Stimulated activated naive B cell treated with anti-CD40 and anti-IgM and Interleukin-4, amounts not matched to agents 10 μg/mL and 1 μg/mL and 100 μg/mL, for 72 hours (primary cell): ENCODE results near the gene MOB2.

Experiments used
- ATAC-seq, 2 donors: fragments of 150-1000 bp; cut with Tn5 transposase; replicated peaks; 2 replicates each; pipeline ENCODE4 v1.10.0; 2021; ENCODE audit warnings: moderate library complexity in 1 of 2
- DNase-seq: peaks from one replicate; pipeline ENCODE4 v3.0.0; 2021
- H3K27ac Mint-ChIP-seq: one replicate; pipeline ENCODE4 v1.8.0; 2022; ENCODE audit warnings: mild to moderate bottlenecking, mixed read lengths
- H3K27me3 Mint-ChIP-seq, 2 donors: one replicate each; pipeline ENCODE4 v1.8.0; 2022; ENCODE audit warnings: mixed read lengths in 2 of 2
- H3K36me3 Mint-ChIP-seq, 2 donors: one replicate each; pipeline ENCODE4 v1.8.0; 2022; ENCODE audit warnings: mixed read lengths in 2 of 2, mild to moderate bottlenecking in 1 of 2
- H3K4me1 Mint-ChIP-seq, 2 donors: one replicate each; pipeline ENCODE4 v1.8.0; 2022; ENCODE audit warnings: mixed read lengths in 2 of 2, mild to moderate bottlenecking in 1 of 2
- H3K4me3 Mint-ChIP-seq, 2 donors: one replicate each; pipeline ENCODE4 v1.8.0; 2022; ENCODE audit warnings: mild to moderate bottlenecking in 2 of 2, mixed read lengths in 2 of 2, moderate library complexity in 1 of 2
- H3K9me3 Mint-ChIP-seq, 2 donors: one replicate each; pipeline ENCODE4 v1.8.0; 2022; ENCODE audit warnings: mixed read lengths in 2 of 2, mild to moderate bottlenecking in 1 of 2

Gene MOB2

DNA sequence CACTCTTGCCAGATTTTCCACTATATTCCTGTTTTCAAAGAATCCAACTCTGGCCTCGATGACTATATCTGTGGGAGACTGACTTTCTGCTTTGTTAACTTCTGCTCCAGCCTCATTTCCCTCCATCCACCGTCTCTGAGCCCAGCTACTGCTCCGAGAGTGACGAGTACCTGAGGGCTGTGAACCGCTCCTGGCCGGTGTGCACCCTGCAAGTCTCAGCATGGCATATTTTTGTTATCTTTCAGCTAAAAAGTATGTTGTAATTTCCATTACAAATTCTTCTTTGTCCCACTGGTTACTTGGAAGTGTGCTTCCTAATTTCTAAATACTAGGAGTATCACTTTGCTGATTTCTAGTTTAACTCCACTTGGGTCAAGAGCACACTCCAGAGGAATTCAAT lies 36.5 kb upstream of the MOB2 start:
- DNase-seq (no peak), ATAC-seq (no peak)
- H3K4me3 Mint-ChIP-seq, result no peak overlapping the region
- no peaks in the 10 kb centered on the region for H3K9me3 Mint-ChIP-seq
- H3K27me3 Mint-ChIP-seq, result no peaks in the 10 kb centered on the region
- peaks cover 34 to 42% of the 10 kb centered on the region in 2 donors for H3K4me1 Mint-ChIP-seq
- H3K27ac Mint-ChIP-seq, result no peak overlapping the region
- no peaks in the 10 kb centered on the region for H3K36me3 Mint-ChIP-seq

DNA sequence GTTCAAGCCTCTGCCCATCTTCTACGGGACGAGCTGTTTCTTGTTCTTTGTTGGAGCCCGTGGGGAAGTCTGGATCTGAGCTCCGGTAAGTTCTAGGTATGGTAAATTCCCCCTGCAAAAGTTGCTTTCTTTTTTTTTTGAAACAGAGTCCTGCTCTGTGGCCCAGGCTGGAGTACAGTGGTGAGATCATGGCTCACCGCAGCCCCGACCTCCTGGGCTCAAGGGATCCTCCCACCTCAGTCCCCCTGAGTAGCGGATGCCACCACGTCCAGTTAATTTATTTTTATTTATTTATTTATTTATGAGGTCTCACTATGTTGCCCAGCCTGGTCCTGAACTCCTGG lies 35.5 kb upstream of the MOB2 start:
- no peaks in the 10 kb centered on the region for H3K9me3 Mint-ChIP-seq
- H3K4me1 Mint-ChIP-seq, result peaks cover 42 to 48% of the 10 kb centered on the region in 2 donors
- no peaks in the 10 kb centered on the region for H3K36me3 Mint-ChIP-seq
- H3K27me3 Mint-ChIP-seq, result no peaks in the 10 kb centered on the region
- peak overlapping the region; percentile 41 to 57 for H3K4me3 Mint-ChIP-seq
- H3K27ac Mint-ChIP-seq, result peak overlapping the region; percentile 85
- DNase-seq, result no peak
- peak in 1 of 2 donors; percentile 42 for ATAC-seq

DNA sequence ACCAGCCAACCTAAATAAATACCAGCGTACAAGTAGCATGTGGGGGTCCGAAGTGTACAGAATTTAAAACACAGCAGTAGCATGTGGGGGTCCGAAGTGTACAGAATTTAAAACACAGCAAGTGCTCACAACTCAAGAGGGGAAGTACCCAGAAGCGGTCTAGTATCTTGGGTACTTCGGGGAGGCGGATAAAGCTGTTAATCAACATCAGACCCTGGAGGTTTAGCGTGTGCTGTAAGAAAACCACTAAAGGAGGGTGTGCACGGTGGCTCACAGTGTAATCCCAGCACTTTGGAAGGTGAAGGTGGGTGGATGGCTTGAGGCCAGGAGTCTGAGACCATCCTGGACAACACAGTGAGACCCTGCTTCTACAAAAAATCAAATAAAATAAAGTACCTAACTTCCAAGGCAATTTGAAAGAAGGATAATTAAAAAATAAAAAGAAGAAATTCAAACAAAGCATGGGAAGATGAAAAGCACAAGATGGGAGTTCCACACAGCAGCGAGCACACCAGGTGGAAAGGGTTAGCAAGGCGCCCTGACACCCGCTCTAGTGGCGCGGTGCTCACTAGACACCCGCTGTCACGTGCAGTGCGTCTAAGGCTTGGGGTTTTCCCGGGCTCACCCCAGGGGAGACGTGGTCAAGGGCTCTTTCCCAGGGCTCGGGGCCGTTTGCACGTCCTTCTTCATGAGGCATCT lies 35.0 kb upstream of the MOB2 start:
- Mint-ChIP-seq H3K27me3 (no peaks in the 10 kb centered on the region), H3K27ac (peak overlapping the region; percentile 85), H3K36me3 (no peaks in the 10 kb centered on the region), H3K4me1 (peaks cover 46 to 50% of the 10 kb centered on the region in 2 donors), H3K4me3 (peak overlapping the region; percentile 41 to 57), H3K9me3 (no peaks in the 10 kb centered on the region)
- DNase-seq (peak; percentile 76), ATAC-seq (peak; percentile 96 to 97)

DNA sequence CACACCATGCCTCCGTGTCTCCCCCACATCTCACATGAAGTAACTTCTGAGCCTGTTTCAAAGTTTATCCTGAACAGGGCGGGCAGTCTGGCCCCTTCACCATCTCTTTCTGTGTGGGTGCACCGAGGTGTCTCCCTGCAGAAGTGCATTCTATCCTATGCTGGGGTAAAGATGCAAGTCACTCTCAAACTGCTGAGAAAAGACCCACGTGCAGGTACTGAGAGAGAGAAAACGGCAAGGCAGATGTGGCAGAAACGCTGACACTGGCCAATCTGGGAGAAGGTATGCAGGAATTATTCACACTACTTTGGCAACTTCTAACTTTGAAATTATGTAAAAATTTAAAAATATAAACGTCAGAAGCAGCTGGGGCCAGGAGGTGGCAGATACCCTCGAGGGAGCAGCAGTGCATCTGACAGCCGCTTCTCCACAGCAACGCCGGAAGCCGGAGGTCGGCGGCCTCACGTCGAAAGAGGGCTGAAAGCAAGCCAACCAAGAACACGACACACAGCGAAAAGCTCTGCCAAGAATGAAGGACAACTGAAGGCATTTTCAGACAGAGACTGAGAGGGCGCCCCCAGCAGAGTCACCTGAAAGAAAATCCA lies 34.2 kb upstream of the MOB2 start:
- peak overlapping the region; percentile 85 for H3K27ac Mint-ChIP-seq
- no peaks in the 10 kb centered on the region for H3K9me3 Mint-ChIP-seq
- H3K4me3 Mint-ChIP-seq, result peak overlapping the region in 1 of 2 donors; percentile 57
- ATAC-seq (no peak), DNase-seq (no peak)
- H3K4me1 Mint-ChIP-seq, result peaks cover 44 to 58% of the 10 kb centered on the region in 2 donors
- no peaks in the 10 kb centered on the region for H3K36me3 Mint-ChIP-seq
- H3K27me3 Mint-ChIP-seq, result no peaks in the 10 kb centered on the region

DNA sequence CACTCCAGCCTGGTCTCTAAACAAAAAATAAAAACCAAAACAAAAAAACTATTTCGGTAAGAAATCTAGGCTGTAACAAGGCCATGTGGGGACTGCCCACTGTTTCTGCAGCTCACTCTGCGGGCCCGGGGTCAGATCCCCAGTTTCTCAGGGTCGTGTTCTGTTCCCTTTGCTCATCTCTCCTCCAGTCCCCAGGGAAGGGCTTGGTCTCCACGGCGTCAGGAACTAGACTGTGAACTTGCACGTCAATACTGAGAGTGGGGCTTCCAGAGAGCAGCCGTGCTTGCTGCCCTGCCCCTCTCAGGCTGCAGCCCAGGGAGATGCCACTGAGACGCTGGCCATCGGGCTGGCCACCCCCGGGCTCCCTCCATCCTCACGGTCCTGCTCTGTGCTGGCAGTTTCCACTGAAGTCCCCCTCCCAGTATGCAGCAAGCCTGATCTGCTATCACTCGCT lies 33.7 kb upstream of the MOB2 start:
- no peak for DNase-seq
- H3K9me3 Mint-ChIP-seq, result no peaks in the 10 kb centered on the region
- H3K4me1 Mint-ChIP-seq, result peaks cover 49 to 63% of the 10 kb centered on the region in 2 donors
- no peak overlapping the region for H3K27ac Mint-ChIP-seq
- no peak for ATAC-seq
- no peak overlapping the region for H3K4me3 Mint-ChIP-seq
- H3K27me3 Mint-ChIP-seq, result no peaks in the 10 kb centered on the region
- no peaks in the 10 kb centered on the region for H3K36me3 Mint-ChIP-seq

DNA sequence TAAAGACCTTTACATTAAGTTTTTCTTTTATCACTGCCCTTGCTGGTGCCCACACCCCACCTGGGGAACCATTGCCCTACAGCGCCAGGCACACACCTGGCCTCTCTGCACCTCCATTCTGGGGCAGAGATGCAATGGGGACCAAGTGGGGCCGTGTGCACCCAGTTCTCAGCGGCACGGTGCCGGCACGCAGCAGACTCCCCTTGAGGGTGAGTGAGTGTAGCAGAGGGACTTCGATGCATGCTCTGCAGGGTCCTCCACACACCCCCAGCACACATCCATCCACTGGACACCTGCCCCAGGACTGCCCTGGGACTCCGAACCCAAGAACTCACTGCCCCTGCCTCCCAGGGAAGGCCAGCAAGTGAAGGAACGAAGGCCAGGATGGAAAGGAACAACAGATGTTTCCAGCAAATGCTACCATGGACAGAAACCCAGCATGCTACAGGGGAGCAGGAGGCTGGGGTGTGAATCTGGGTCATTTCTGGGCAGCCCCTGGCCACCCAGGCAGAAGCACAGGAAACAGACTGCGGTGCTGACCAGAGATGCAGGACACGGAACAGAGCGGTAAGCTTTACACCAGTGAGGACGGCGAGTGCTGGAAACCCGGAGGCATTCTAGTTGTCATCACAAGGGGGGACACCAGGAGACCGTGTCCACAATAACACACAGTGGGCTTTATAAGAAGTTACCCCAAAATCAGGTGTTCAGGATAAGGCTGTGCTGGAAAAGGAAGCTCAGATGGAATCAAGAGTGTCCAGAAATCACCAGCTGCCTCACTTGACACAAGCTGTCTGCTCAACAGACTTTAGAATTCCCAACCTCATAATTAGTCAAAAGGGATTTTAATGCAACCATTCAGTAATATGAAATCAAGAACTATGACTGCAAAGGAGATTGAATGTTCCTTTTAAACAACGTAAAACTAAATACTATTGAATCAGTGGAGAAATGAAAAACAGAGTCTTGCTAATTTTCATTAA lies 32.7 kb upstream of the MOB2 start:
- H3K9me3 Mint-ChIP-seq, result no peaks in the 10 kb centered on the region
- no peak for ATAC-seq
- no peak overlapping the region for H3K4me3 Mint-ChIP-seq
- no peak for DNase-seq
- H3K27me3 Mint-ChIP-seq, result no peaks in the 10 kb centered on the region
- H3K4me1 Mint-ChIP-seq, result peaks cover 51 to 69% of the 10 kb centered on the region in 2 donors
- no peaks in the 10 kb centered on the region for H3K36me3 Mint-ChIP-seq
- H3K27ac Mint-ChIP-seq, result no peak overlapping the region

DNA sequence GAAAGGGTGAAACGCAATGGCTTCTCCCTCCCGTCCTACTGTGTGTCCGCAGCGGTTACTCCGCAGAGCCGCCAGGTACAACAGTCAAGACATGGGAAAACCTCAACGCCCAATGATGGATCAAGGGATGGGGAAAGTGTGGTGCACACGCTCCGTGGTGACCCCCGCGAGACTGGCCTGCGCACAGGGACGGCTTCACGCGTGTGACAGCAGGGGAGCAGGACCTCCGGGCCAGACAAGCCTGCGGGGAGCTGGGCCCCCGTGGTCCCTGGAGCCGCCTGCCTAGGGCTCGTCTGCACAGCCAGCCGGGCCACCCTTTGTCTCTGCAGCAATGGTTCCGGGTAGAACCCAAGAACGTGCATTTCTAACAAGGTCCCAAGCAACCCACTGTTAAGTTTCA lies 31.7 kb upstream of the MOB2 start:
- H3K27me3 Mint-ChIP-seq, result no peaks in the 10 kb centered on the region
- no peak for ATAC-seq
- H3K36me3 Mint-ChIP-seq, result peaks cover 3 to 5% of the 10 kb centered on the region in 2 donors
- no peak overlapping the region for H3K27ac Mint-ChIP-seq
- H3K4me3 Mint-ChIP-seq, result no peak overlapping the region
- H3K4me1 Mint-ChIP-seq, result peaks cover 49 to 69% of the 10 kb centered on the region in 2 donors
- DNase-seq, result no peak
- no peaks in the 10 kb centered on the region for H3K9me3 Mint-ChIP-seq

DNA sequence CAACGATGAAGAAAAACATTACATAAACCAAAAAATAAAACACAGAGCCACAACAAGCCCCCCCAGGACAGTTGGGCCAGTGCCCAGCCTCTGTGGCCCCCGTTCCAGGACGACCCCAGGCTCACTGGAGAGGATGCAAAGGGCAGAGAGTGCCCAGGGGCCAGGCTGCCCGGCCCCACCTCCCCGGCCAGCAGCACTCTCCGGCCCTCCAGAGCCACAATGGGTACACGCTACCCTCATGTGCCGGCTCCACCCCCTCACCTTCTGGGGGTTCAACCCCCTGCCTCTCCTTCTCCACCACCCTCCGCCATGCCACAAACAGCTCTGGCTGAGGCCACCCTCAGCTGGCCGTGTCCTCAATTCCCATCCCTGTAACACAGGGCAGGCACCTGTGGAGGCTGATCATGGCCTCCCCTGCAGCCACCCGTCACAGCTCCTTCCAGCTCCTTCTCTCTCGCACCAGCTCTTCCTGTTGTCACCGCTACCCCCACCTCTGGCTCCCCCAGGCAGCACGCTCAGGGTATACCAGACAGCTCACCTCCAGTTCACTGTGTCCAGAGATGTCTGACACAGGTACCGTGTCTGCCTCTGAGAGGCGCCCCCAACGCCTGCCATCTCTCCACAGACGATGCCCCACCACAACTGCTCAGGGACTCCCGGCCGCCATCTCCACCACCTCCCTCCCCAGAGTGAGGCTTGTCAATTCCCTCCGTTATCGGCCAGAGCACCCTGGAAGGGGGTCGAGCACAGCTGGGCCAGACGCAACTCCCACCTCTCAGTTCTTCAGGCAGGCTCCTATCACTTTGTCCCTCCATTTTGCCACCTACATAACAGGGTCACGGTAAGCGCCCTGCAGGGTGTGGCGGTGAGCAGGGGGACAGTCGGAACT lies 30.8 kb upstream of the MOB2 start:
- Mint-ChIP-seq H3K27me3 (no peaks in the 10 kb centered on the region), H3K27ac (peak overlapping the region; percentile 9), H3K36me3 (peaks cover 4 to 6% of the 10 kb centered on the region in 2 donors), H3K4me1 (peaks cover 48 to 68% of the 10 kb centered on the region in 2 donors), H3K4me3 (no peak overlapping the region), H3K9me3 (no peaks in the 10 kb centered on the region)
- no peak for DNase-seq
- no peak for ATAC-seq

DNA sequence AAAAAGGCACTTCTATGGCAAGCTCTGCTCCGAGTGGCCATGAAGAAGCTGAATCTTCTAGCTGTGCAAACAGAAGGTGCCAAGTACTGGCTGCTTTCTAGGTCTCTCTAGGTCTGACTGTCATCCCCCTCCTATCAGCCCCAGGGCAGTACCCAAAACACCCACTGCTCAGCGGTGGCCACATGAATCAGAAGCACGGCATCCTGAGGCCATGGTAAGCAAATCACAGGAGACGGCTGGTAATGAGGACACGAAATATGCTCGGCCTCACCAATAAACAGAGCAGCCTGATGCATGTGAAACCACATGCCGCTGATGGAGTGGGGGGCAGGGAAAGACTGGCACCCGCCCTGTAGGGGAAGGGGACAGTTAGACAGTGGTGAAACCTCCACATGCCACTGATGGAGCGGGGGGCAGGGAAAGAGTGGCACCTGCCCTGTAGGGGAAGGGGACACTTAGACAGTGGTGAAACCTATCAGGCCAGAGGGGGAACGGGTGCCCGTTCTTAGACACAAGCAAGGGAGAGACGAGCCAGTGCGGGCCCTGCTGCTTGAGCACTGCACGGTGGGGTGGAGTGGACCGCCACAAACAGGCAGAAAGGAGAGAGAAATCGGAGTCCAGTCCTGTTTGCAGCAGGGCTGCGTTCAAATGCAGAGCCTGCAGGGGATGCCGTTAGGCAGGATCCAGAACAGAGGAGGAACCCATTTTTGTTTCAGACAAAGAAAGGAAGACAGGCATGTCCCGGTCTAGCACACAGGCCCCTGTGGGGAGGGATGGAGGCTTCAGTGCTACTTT lies 29.9 kb upstream of the MOB2 start:
- DNase-seq (no peak), ATAC-seq (no peak)
- H3K27me3 Mint-ChIP-seq, result no peaks in the 10 kb centered on the region
- no peak overlapping the region for H3K4me3 Mint-ChIP-seq
- no peaks in the 10 kb centered on the region for H3K9me3 Mint-ChIP-seq
- H3K36me3 Mint-ChIP-seq, result peaks cover 4 to 9% of the 10 kb centered on the region in 2 donors
- H3K27ac Mint-ChIP-seq, result no peak overlapping the region
- H3K4me1 Mint-ChIP-seq, result peaks cover 49 to 68% of the 10 kb centered on the region in 2 donors

DNA sequence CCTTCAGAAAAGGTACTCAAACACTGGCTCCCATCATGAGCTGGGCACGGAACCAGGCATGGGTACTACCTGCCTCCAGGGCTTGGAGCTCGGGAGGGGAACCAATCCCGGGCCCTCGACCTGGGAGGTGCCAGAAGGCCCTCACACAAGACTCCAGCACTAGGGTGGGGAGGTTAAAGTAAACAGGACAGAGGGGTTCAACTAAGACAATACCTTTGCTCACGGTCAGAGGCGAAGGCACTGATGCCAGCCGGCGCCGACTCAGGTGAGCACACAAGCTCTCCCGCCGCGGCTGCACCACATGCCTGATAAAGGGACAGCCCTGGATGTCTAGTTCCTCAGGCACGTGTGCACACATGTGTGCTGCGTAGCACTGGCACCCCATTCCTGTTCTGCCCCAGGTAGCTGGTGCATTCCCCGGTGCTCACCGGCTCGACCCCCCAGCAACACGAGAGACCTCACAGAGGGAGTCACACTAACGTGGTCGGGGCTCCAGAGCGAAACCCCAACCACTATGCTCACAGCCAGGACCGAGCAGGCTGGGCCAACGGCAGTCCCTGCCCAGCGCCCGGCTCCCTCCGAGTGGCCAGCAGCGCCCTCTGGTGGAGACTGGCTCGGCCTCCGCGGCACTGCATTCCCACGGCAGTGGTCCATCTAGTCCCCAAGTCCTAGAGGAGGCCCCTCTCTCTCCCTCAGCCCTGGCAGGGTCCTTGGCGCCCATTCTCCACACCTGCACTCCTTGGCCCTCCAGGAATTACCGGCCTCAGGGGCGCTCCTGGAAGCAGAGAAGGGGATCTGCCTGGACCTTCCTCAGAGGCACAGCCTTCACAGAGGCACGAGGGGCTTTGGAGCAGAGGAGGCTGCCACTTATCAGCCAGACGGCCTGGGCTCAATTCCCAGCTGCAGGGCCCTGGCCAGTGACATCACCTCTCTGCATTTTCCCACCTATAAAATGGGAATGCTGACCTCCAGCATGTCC lies 28.8 kb upstream of the MOB2 start:
- Mint-ChIP-seq H3K4me3 (no peak overlapping the region), H3K27me3 (no peaks in the 10 kb centered on the region), H3K9me3 (no peaks in the 10 kb centered on the region), H3K27ac (peak overlapping the region; percentile 65), H3K36me3 (peaks cover 4 to 9% of the 10 kb centered on the region in 2 donors), H3K4me1 (peaks cover 42 to 58% of the 10 kb centered on the region in 2 donors)
- ATAC-seq (peak; percentile 95 to 96), DNase-seq (peak; percentile 60)

DNA sequence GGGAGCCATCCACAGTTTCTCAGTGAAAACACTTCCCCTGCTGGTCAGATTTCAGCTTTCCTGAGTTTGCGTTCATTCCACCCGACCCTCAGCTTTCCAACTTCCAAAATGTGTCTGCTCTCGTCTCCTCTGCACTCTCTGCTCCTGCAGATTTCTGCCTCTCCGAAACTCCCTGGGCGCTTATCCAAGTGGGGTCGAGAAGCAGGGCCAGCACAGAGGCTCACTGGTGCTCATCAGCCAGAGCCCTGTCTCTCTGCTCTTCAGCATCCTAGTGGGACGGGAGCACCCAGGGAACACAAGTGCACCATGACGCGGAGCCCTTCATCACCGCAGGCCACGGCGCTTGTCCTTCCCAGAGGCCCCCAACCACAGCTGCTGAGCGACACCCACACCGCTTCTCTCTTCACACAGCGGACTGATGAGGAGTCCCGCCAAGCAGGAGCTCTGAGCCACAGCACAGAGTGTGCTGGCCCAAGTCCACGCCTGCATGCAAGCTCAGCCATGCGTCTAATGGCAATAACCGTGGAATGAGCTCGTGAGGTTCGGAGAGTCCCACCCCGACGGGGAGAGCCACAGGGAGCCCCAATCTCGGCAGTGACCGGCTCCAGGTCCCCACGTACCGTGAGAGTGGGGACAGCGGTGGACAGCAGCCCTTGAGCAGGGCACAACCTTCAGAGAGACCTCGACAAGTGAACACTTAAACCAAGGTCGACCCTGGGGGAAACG lies 27.9 kb upstream of the MOB2 start:
- H3K27ac Mint-ChIP-seq, result no peak overlapping the region
- H3K4me1 Mint-ChIP-seq, result peaks cover 41 to 58% of the 10 kb centered on the region in 2 donors
- H3K4me3 Mint-ChIP-seq, result no peak overlapping the region

More for the DNA sequence above, 27.9 kb upstream of the MOB2 start:
- DNase-seq, result no peak
- Mint-ChIP-seq H3K36me3 (peaks cover 4 to 9% of the 10 kb centered on the region in 2 donors), H3K27me3 (no peaks in the 10 kb centered on the region), H3K9me3 (no peaks in the 10 kb centered on the region)
- ATAC-seq, result no peak
